Neural crest cell (in vitro differentiated cells): ENCODE results near the gene ZNF282. TPM values are rescaled to one million over a fixed set of nuclear protein-coding genes. Genes with fewer than 3 reads are reported as not detected.
"Not testable (repeated sequence)": the region's sequence is repeated elsewhere in the genome, so short reads cannot be mapped to it uniquely, and the experiment has no call there.

Source experiments
- DNase-seq: peaks from one replicate; pipeline ENCODE4 v3.0.0; 2021; ENCODE audit warnings: low read depth, mixed read lengths, low spot score
- H3K27ac Mint-ChIP-seq: one replicate; pipeline ENCODE4 v1.8.0; 2021; ENCODE audit warnings: mild to moderate bottlenecking, mixed read lengths; ENCODE audit not compliant: unreplicated experiment
- H3K27me3 Mint-ChIP-seq: 2 replicates; pipeline ENCODE4 v1.8.0; 2021; ENCODE audit warnings: low read depth, mild to moderate bottlenecking, mixed read lengths
- H3K36me3 Mint-ChIP-seq: 2 replicates; pipeline ENCODE4 v1.8.0; 2021; ENCODE audit warnings: low read depth, mild to moderate bottlenecking, mixed read lengths
- H3K4me1 Mint-ChIP-seq: 2 replicates; pipeline ENCODE4 v1.8.0; 2021; ENCODE audit warnings: mixed read lengths
- H3K4me3 Mint-ChIP-seq: one replicate; pipeline ENCODE4 v1.8.0; 2021; ENCODE audit warnings: mild to moderate bottlenecking, mixed read lengths
- H3K9me3 Mint-ChIP-seq: 2 replicates; pipeline ENCODE4 v1.8.0; 2021; ENCODE audit warnings: mixed read lengths
- total RNA-seq: library from RNA; stranded (reverse); gene quantifications from 2 replicates; pipeline ENCODE4 v1.2.1, GENCODE V29; 2021
- TF ChIP-seq, protein P1 (sequence below): fragments of 200-600 bp; sonication (generic); conservative IDR thresholded peaks from 2 replicates; pipeline ENCODE4 v1.5.0; 2021; ENCODE audit warnings: antibody characterized with exemption, mild to moderate bottlenecking

The ZNF282 gene
- total RNA-seq, 1 donor from 2014 or later: 31.8 TPM

DNA sequence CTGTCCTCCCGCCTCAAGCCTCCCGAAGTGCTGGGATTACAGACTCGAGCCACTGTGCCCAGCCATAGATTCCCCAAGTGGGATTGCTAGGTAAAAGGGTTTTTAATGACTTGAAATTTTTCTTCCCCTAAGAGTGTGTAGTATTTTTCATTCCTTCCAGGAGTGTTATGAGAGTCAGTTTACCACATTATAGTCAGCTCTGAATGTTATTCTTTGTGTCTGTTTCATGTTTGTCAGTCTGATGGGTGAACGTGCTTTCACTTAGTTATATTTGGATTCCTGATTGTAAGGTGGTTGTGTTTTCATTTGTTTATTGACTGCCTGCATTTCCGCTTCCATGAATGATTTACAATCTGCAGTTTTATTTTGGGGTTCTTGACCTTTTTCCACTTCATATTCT is 50.4 kb downstream of the ZNF282 start:
- Mint-ChIP-seq H3K4me1 (peaks cover 2% of the 10 kb centered on the region), H3K36me3 (peaks cover 8% of the 10 kb centered on the region), H3K9me3 (peaks cover 2% of the 10 kb centered on the region), H3K27ac (no peak overlapping the region), H3K27me3 (no peaks in the 10 kb centered on the region), H3K4me3 (no peak overlapping the region)
- no peak for DNase-seq
- TF ChIP-seq, protein P1, sequence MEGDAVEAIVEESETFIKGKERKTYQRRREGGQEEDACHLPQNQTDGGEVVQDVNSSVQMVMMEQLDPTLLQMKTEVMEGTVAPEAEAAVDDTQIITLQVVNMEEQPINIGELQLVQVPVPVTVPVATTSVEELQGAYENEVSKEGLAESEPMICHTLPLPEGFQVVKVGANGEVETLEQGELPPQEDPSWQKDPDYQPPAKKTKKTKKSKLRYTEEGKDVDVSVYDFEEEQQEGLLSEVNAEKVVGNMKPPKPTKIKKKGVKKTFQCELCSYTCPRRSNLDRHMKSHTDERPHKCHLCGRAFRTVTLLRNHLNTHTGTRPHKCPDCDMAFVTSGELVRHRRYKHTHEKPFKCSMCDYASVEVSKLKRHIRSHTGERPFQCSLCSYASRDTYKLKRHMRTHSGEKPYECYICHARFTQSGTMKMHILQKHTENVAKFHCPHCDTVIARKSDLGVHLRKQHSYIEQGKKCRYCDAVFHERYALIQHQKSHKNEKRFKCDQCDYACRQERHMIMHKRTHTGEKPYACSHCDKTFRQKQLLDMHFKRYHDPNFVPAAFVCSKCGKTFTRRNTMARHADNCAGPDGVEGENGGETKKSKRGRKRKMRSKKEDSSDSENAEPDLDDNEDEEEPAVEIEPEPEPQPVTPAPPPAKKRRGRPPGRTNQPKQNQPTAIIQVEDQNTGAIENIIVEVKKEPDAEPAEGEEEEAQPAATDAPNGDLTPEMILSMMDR: no peak

DNA sequence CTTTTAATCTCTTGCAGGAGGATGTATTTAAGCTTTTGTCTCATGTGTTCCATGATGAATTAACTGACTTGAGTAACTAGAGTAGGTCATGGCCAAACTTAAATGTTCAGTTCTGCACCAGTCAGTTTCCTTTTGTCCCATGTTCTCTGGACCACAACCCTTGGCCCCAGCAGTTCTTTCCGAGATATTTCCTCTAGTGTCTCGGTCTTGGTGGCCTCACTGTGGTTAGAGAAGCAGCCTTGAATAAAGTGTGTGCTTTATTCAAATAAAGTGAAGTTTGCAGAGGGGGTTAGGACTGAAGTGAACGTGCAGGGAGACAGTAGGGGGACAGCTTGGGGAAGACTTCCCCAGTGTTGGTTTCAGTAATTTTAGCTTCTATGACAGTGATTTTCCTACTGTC is 53.4 kb downstream of the ZNF282 start:
- TF ChIP-seq, protein P1: no peak
- Mint-ChIP-seq H3K27ac (no peak overlapping the region), H3K4me1 (no peaks in the 10 kb centered on the region), H3K27me3 (no peaks in the 10 kb centered on the region), H3K4me3 (no peak overlapping the region), H3K9me3 (no peaks in the 10 kb centered on the region), H3K36me3 (peaks cover 2% of the 10 kb centered on the region)
- no peak for DNase-seq

DNA sequence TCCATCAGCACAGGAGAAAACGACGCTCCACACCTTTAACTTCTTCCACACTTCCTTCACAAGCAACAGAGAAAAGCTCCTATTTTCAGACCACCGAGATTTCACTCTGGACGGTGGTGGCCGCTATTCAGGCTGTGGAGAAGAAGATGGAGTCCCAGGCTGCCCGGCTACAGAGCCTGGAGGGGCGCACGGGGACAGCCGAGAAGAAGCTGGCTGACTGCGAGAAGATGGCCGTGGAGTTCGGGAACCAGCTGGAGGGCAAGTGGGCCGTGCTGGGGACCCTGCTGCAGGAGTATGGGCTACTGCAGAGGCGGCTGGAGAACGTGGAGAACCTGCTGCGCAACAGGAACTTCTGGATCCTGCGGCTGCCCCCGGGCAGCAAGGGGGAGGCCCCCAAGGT is 54.8 kb downstream of the ZNF282 start:
- H3K27ac Mint-ChIP-seq, H3K9me3 Mint-ChIP-seq, DNase-seq, H3K4me1 Mint-ChIP-seq, H3K27me3 Mint-ChIP-seq, H3K36me3 Mint-ChIP-seq, H3K4me3 Mint-ChIP-seq: not testable (repeated sequence)

DNA sequence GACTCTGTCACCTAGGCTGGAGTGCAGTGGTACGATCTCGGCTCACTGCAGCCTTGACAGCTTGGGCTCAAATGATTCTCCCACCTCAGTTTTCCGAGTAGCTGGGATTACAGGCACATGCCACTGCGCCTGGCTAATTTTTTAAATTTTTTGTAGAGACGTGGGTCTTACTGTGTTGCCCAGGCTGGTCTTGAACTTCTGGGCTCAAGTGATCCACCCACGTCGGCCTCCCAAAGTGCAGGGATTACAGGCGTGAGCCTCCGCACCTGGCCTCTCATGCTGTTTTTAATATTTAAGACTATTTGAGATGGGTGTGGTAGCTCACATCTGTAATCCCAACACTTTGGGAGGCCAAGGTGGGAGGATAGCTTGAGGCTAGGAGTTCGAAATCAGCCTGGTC is 56.2 kb downstream of the ZNF282 start:
- not testable (repeated sequence) for H3K27me3 Mint-ChIP-seq, H3K9me3 Mint-ChIP-seq, H3K27ac Mint-ChIP-seq, H3K4me1 Mint-ChIP-seq, H3K36me3 Mint-ChIP-seq, DNase-seq, H3K4me3 Mint-ChIP-seq

DNA sequence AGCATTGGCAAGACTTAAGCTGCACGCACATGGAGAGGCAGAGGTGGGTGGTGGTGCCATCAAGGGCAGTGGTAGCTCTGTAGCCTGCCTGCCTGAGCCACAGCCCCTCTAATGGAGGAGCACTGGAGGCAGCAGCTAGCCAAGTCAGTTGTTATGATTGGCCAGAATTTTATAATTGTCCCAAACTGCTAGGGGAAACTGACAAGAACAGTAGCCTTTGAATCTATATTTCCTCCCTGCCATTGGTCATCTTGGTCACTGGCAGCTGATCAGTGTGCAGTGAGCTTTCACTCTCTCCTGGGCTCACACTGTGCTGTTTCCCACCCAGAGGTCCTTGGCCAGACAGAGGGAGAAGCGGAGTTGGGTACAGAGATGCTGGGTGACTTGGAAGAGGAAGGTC is 57.0 kb downstream of the ZNF282 start:
- Mint-ChIP-seq H3K36me3 (peaks cover 2% of the 10 kb centered on the region), H3K9me3 (no peaks in the 10 kb centered on the region), H3K27ac (no peak overlapping the region)

DNA sequence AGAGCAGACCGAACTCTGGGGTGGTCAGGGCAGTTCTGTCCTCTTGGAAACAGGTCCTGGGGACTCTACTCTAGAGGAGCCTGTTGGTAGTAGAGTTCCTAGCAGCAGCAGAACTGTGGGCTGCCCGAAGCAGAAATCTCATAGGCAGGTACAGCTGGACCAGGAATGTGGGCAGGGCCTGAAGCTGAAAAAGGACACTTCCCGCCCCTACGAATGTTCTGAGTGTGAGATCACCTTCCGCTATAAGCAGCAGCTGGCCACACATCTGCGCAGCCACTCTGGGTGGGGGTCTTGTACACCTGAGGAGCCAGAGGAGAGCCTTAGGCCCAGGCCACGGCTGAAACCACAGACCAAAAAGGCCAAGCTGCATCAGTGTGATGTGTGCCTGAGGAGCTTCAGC is 58.3 kb downstream of the ZNF282 start:
- DNase-seq: no peak
- TF ChIP-seq, protein P1: no peak
- H3K27ac Mint-ChIP-seq: no peak overlapping the region
- H3K4me1 Mint-ChIP-seq: no peaks in the 10 kb centered on the region
- H3K27me3 Mint-ChIP-seq: no peaks in the 10 kb centered on the region
- H3K36me3 Mint-ChIP-seq: peaks cover 2% of the 10 kb centered on the region
- H3K4me3 Mint-ChIP-seq: no peak overlapping the region
- H3K9me3 Mint-ChIP-seq: no peaks in the 10 kb centered on the region

More for the DNA sequence above, 57.0 kb downstream of the ZNF282 start:
- TF ChIP-seq, protein P1: no peak
- no peaks in the 10 kb centered on the region for H3K4me1 Mint-ChIP-seq
- H3K27me3 Mint-ChIP-seq: no peaks in the 10 kb centered on the region
- no peak for DNase-seq
- no peak overlapping the region for H3K4me3 Mint-ChIP-seq
